Mammary epithelial cell (primary cell): ENCODE measurements around the gene TLK1.

Source experiments
- CTCF ChIP-seq, 2 donors: IDR thresholded peaks in 1 of 2; conservative IDR thresholded peaks in 1 of 2; 2 replicates each; pipeline ENCODE4 v1.5.1; 2011 to 2012; ENCODE audit warnings: inconsistent platforms in 2 of 2, low read length in 2 of 2, mild to moderate bottlenecking in 2 of 2, control low read depth in 1 of 2, low read depth in 1 of 2; ENCODE audit not compliant: insufficient read depth in 1 of 2; ENCODE audit errors: extremely low read depth in 1 of 2
- EZH2 ChIP-seq: IDR thresholded peaks from 2 replicates; pipeline ENCODE4 v1.6.1; 2012; ENCODE audit warnings: low read length, inconsistent platforms, borderline replicate concordance

- TF ChIP-seq CTCF (conservative IDR thresholded peaks at IDR 0.05 in 1 of 2, IDR thresholded peaks at IDR 0.05 in 1 of 2; ENCODE audit: extremely low read depth in 1 of 2, insufficient read depth in 1 of 2, low read depth in 1 of 2, low read length in 2 of 2) (no peak), EZH2 (no peak)
Observed at GRCh38 chr2:171173087-171173486, 12.4 kb upstream of the TLK1 start.
